CD4-positive, CD25-positive, alpha-beta regulatory T cell (primary cell): ENCODE data around the gene DCUN1D3. TPM values are rescaled to one million over a fixed set of nuclear protein-coding genes. Genes with fewer than 3 reads are reported as not detected.
"Not testable (repeated sequence)": the region's sequence is repeated elsewhere in the genome, so short reads cannot be mapped to it uniquely, and the experiment has no call there.

Experiments
- ATAC-seq, 2 donors: fragments of 150-1000 bp; cut with Tn5 transposase; one replicate each; pipeline ENCODE4 v1.10.0; 2021; ENCODE audit warnings: low read depth in 2 of 2, moderate number of reproducible peaks in 2 of 2, moderate library complexity in 1 of 2
- DNase-seq, 3 donors: peaks; one replicate each; pipeline versions ENCODE4 v3.0.0 to v3.0.0-alpha.2; 2012 to 2022; ENCODE audit warnings: mixed read lengths in 1 of 3
- H3K27ac ChIP-seq: one replicate; pipeline ENCODE4 v1.7.0; 2013; ENCODE audit warnings: mild to moderate bottlenecking, low read length; ENCODE audit not compliant: insufficient read depth, poor library complexity, severe bottlenecking
- H3K27me3 ChIP-seq: one replicate; pipeline ENCODE4 v1.7.0; 2013; ENCODE audit warnings: low read length; ENCODE audit not compliant: control insufficient read depth, insufficient read depth
- H3K36me3 ChIP-seq: one replicate; pipeline ENCODE4 v1.7.0; 2013; ENCODE audit warnings: mild to moderate bottlenecking, low read length, moderate library complexity; ENCODE audit not compliant: control insufficient read depth, insufficient read depth
- H3K4me1 ChIP-seq: 2 replicates; pipeline ENCODE4 v1.7.0; 2013; ENCODE audit warnings: mild to moderate bottlenecking, low read length; ENCODE audit not compliant: insufficient read depth, control insufficient read depth, poor library complexity, severe bottlenecking
- H3K4me3 ChIP-seq: one replicate; pipeline ENCODE4 v1.7.0; 2013; ENCODE audit warnings: low read depth, mild to moderate bottlenecking, low read length, moderate library complexity
- H3K9me3 ChIP-seq, 2 experiments: 1 replicate in 1 of 2; 2 replicates in 1 of 2; pipeline ENCODE4 v1.7.0; 2013; ENCODE audit warnings: low read length in 2 of 2, mild to moderate bottlenecking in 1 of 2, moderate library complexity in 1 of 2; ENCODE audit not compliant: control insufficient read depth in 2 of 2
- H3K27ac Mint-ChIP-seq, 3 donors: one replicate each; pipeline ENCODE4 v1.8.0; 2020 to 2022; ENCODE audit warnings: mild to moderate bottlenecking in 3 of 3, mixed read lengths in 3 of 3, moderate library complexity in 2 of 3
- H3K27me3 Mint-ChIP-seq: one replicate; pipeline ENCODE4 v1.8.0; 2022; ENCODE audit warnings: mild to moderate bottlenecking, mixed read lengths
- H3K36me3 Mint-ChIP-seq: one replicate; pipeline ENCODE4 v1.8.0; 2020; ENCODE audit warnings: mixed read lengths
- H3K4me1 Mint-ChIP-seq, 4 donors: one replicate each; pipeline ENCODE4 v1.8.0; 2020 to 2022; ENCODE audit warnings: mixed read lengths in 4 of 4, mild to moderate bottlenecking in 1 of 4
- H3K4me3 Mint-ChIP-seq, 4 donors: one replicate each; pipeline ENCODE4 v1.8.0; 2020 to 2022; ENCODE audit warnings: mild to moderate bottlenecking in 4 of 4, mixed read lengths in 4 of 4, moderate library complexity in 3 of 4
- H3K9me3 Mint-ChIP-seq, 7 donors: one replicate each; pipeline ENCODE4 v1.8.0; 2020 to 2022; ENCODE audit warnings: mixed read lengths in 7 of 7, mild to moderate bottlenecking in 3 of 7, moderate library complexity in 2 of 7
- polyA plus RNA-seq, 4 donors: library from polyadenylated mRNA; unstranded; fragments of 300-500 nt; fragmentation: Illumina TruSeq; gene quantifications; one replicate each; pipeline ENCODE4 v1.2.3, GENCODE V29; 2021
- total RNA-seq: library from RNA; stranded (reverse); gene quantifications from one replicate; pipeline ENCODE4 v1.2.3, GENCODE V29; 2022

DCUN1D3 gene
- 4.8 TPM for total RNA-seq
- 1 to 10 TPM in 3 of 4 donors, under 1 TPM in 1; 0.52 to 2.2 (median 1.5) TPM for polyA plus RNA-seq

DNA sequence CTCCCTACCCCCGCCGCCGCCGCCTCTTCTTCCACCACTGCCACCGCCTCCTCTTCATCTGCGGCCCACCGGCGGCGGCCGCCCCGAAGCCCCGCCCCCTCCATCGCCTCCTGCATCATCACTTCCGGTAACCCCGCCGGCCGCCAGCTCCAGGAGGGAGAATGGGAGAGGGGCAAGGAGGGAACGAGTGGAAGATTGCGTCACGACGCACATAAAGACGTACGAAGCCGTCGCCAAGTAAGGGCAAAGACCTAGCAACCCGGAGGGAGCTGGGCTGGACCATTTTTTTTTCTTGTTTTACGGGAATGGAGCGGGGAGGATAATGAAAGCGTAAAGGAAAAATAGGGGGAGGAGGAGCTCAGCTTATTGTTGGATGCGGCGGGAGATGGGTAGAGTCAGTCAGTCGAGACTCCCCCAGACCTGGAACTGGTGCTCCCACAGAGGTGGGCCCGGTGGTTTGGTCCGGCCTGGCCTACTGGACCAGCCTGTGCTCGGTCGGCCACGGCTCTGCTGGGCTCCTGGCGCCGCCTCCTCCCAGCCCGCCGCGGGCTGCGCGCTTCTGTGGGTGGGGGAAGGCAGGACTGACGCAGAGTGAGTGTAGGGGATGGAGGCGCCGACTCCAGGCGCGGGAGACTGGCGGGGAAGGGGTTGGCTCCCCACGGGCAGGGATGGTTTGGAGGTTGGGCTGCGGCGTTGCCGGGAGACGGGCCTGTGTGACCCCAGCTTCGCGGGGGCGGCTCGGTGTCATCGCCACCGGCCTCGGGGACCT is at the start of gene DCUN1D3, which contains the start of gene LYRM1:
TSS of gene DCUN1D3 (minus strand) at position 60 of the 769 bp plus-strand sequence. CDS start 37,820 bp downstream, outside the sequence.
TSS of gene LYRM1 (plus strand) at position 473 of the 769 bp plus-strand sequence. CDS start 14,785 bp downstream, outside the sequence.
- Histone ChIP-seq H3K27ac (peak within 1 kb of the TSS; percentile 91), H3K9me3 (no peaks in the 10 kb centered on the region), H3K4me3 (peak within 1 kb of the TSS; percentile 90), H3K36me3 (no peaks in the 10 kb centered on the region), H3K4me1 (peaks cover 40% of the 10 kb centered on the region), H3K27me3 (no peaks in the 10 kb centered on the region)
- Mint-ChIP-seq H3K27me3 (no peaks in the 10 kb centered on the region), H3K4me1 (peaks cover 35 to 74% (median 66%) of the 10 kb centered on the region in 4 donors), H3K36me3 (peaks cover 8% of the 10 kb centered on the region), H3K4me3 (peak within 1 kb of the TSS; percentile 94 to 99 (median 97)), H3K27ac (peak within 1 kb of the TSS; percentile 99), H3K9me3 (no peaks in the 10 kb centered on the region)
- ATAC-seq, result peak; percentile 73 to 74
- DNase-seq, result peak; percentile 80 to 94 (median 85)

DNA sequence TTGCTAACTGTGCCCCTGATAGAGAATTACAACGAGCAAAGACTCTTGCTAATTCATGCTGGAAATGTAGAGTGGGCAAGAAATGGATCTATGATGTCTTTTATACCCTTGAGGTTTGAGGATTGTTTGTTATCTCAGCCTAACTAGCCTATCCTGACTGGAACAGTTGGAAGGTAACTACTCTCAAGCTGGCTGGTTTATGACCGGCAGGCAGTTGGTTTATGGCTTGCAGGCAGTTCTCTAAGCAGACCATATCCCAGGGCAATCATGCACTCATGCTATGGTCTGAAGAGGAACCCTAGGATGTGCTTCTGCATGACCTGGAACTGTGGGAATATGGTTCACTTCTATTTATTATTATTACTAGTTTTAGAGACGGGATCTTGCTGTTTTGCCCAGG is 49.5 kb upstream of the DCUN1D3 start:
- H3K4me1 ChIP-seq, result peaks cover 3% of the 10 kb centered on the region
- H3K9me3 ChIP-seq, result no peaks in the 10 kb centered on the region
- no peak for DNase-seq
- no peaks in the 10 kb centered on the region for H3K36me3 ChIP-seq
- Mint-ChIP-seq H3K27me3 (peaks cover 5% of the 10 kb centered on the region), H3K4me1 (peaks cover 0 to 9% (median 5%) of the 10 kb centered on the region in 4 donors), H3K9me3 (peaks cover 0 to 1% (median 0%) of the 10 kb centered on the region in 7 donors), H3K36me3 (no peaks in the 10 kb centered on the region), H3K4me3 (no peak overlapping the region), H3K27ac (no peak overlapping the region)
- no peak overlapping the region for H3K4me3 ChIP-seq
- no peaks in the 10 kb centered on the region for H3K27me3 ChIP-seq
- no peak overlapping the region for H3K27ac ChIP-seq
- no peak for ATAC-seq

DNA sequence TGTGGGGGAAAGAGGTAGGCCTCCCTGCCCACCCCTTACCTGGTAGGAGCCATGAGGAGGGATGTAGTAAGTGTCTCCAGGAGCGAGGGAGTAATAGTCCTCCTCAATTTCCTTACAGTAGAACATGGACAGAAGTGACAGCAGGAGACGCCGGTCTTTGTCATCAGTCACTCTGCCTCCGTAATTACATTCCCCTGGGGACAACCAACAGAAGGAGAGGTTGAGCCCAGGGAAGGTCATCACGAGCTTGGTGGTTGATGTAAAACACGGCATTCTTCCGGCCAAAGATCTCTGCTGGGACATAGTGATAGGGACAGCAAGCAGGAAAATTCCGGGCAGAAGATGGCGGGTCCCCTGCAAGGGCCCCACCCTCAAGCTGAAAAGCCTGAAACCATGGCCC is 48.3 kb upstream of the DCUN1D3 start:
- no peaks in the 10 kb centered on the region for H3K36me3 Mint-ChIP-seq
- H3K4me1 Mint-ChIP-seq, result peaks cover under 1 to 9% (median 6%) of the 10 kb centered on the region in 4 donors
- no peak overlapping the region for H3K4me3 ChIP-seq
- no peaks in the 10 kb centered on the region for H3K36me3 ChIP-seq
- peaks cover 4% of the 10 kb centered on the region for H3K27me3 Mint-ChIP-seq
- no peak for ATAC-seq
- H3K27me3 ChIP-seq, result no peaks in the 10 kb centered on the region
- DNase-seq, result no peak
- H3K9me3 ChIP-seq, result no peaks in the 10 kb centered on the region
- no peak overlapping the region for H3K27ac ChIP-seq
- no peak overlapping the region for H3K27ac Mint-ChIP-seq
- peaks cover 9% of the 10 kb centered on the region for H3K4me1 ChIP-seq
- H3K9me3 Mint-ChIP-seq, result peaks cover 0 to 1% (median 0%) of the 10 kb centered on the region in 7 donors
- no peak overlapping the region for H3K4me3 Mint-ChIP-seq

- H3K36me3 Mint-ChIP-seq, result no peaks in the 10 kb centered on the region
- Histone ChIP-seq H3K4me1 (peaks cover 9% of the 10 kb centered on the region), H3K9me3 (no peaks in the 10 kb centered on the region), H3K36me3 (no peaks in the 10 kb centered on the region), H3K27ac (no peak overlapping the region), H3K4me3 (no peak overlapping the region), H3K27me3 (no peaks in the 10 kb centered on the region)
- ATAC-seq (no peak), DNase-seq (no peak)
- H3K27me3 Mint-ChIP-seq, result no peaks in the 10 kb centered on the region
- H3K9me3 Mint-ChIP-seq, result peaks cover 0 to 1% (median 0%) of the 10 kb centered on the region in 7 donors
- no peak overlapping the region for H3K27ac Mint-ChIP-seq
- peaks cover 4 to 11% (median 7%) of the 10 kb centered on the region in 4 donors for H3K4me1 Mint-ChIP-seq
- H3K4me3 Mint-ChIP-seq, result no peak overlapping the region
These were observed 46.0 kb upstream of the DCUN1D3 start for GRCh38 chr16:20946015-20946629.

GRCh38 chr16:20945575-20945875 is 45.4 kb upstream of the DCUN1D3 start:
- peaks cover 6 to 15% (median 8%) of the 10 kb centered on the region in 4 donors for H3K4me1 Mint-ChIP-seq
- H3K9me3 ChIP-seq, ATAC-seq, H3K4me3 Mint-ChIP-seq, H3K36me3 Mint-ChIP-seq, H3K27ac ChIP-seq, H3K27me3 ChIP-seq, H3K36me3 ChIP-seq, H3K4me1 ChIP-seq, H3K27me3 Mint-ChIP-seq, H3K9me3 Mint-ChIP-seq, H3K4me3 ChIP-seq, DNase-seq, H3K27ac Mint-ChIP-seq: not testable (repeated sequence)

DNA sequence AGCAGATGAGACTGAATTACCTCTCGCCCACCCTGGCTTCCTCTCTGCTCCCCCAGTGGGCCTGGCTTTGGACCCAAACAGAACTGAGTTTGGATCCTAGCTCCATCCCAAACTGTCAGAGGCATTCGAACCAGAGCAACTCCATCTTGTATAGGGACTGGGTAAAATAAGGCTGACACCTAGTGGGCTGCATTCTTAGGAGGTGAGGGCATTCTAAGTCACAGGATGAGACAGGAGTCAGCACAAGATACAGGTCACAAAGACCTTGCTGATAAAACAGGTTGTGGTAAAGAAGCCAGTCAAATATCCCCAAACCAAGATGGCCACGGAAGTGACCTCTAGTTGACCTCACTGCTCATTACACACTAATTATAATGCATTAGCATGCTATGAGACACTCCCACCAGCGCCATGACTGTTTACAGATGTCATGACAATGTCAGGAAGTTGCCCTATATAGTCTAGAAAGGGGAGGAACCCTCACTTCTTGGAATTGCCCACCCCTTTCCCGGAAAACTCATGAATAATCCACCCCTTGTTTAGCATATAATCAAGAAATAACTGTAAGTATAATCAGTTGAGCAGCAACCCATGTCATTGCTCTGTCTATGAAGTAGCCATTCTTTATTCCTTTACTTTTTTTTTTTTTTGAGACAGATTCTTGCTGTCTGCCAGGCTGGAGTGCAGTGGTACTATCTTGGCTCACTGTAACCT is 44.9 kb upstream of the DCUN1D3 start:
- Histone ChIP-seq H3K36me3 (no peaks in the 10 kb centered on the region), H3K9me3 (no peaks in the 10 kb centered on the region), H3K27ac (no peak overlapping the region), H3K27me3 (no peaks in the 10 kb centered on the region), H3K4me3 (no peak overlapping the region), H3K4me1 (peaks cover 9% of the 10 kb centered on the region)
- Mint-ChIP-seq H3K36me3 (no peaks in the 10 kb centered on the region), H3K4me1 (peaks cover 6 to 15% (median 9%) of the 10 kb centered on the region in 4 donors), H3K4me3 (no peak overlapping the region), H3K9me3 (peaks cover 0 to 1% (median 0%) of the 10 kb centered on the region in 7 donors), H3K27me3 (no peaks in the 10 kb centered on the region), H3K27ac (no peak overlapping the region)
- DNase-seq (peak in 2 of 3 donors; percentile 15 to 72), ATAC-seq (peak; percentile 72)

DNA sequence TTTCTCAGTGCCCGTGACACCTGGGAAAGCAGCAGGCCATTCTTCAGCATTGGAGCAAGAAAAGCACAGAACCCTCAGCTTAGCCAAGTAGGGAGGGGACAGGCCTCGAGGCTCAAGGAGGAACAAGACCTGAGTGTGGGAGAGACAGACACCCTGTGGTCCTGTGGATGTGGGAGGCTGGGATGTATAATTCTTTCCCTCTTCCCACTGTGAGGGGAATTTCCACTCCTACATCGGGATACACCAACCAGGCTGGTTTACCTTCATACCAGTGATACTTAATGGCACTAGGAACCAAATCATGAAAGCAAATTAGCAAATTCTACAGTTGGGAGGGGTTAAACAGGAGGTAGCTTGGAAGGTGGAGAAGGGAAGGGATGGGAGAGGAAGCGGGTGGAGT is 42.1 kb upstream of the DCUN1D3 start:
- no peaks in the 10 kb centered on the region for H3K36me3 ChIP-seq
- H3K4me1 Mint-ChIP-seq, result peaks cover 6 to 15% (median 10%) of the 10 kb centered on the region in 4 donors
- H3K4me3 Mint-ChIP-seq, result no peak overlapping the region
- H3K27me3 ChIP-seq, result no peaks in the 10 kb centered on the region
- no peaks in the 10 kb centered on the region for H3K36me3 Mint-ChIP-seq
- no peak overlapping the region for H3K27ac ChIP-seq
- no peak overlapping the region for H3K27ac Mint-ChIP-seq
- H3K27me3 Mint-ChIP-seq, result no peaks in the 10 kb centered on the region
- no peaks in the 10 kb centered on the region for H3K9me3 ChIP-seq
- H3K9me3 Mint-ChIP-seq, result no peaks in the 10 kb centered on the region
- peaks cover 9% of the 10 kb centered on the region for H3K4me1 ChIP-seq
- no peak overlapping the region for H3K4me3 ChIP-seq
- DNase-seq (no peak), ATAC-seq (no peak)
